Measurements from ENCODE around the gene KIF26B.

GRCh38 chr1:245444147-245444828 is 289.5 kb downstream of the KIF26B start:
- no peak for TF ChIP-seq CTCF (conservative IDR thresholded peaks at IDR 0.05; ENCODE audit: low read length)
- no peak for TF ChIP-seq EZH2phosphoT487 (IDR thresholded peaks at IDR 0.05; ENCODE audit: borderline replicate concordance, low read depth, low read length)

Data from OCI-LY7 (cell line).